ENCODE data around the gene ABCC8. TPM values are rescaled to one million over a fixed set of nuclear protein-coding genes. Genes with fewer than 3 reads are reported as not detected.

Gene ABCC8
- total RNA-seq, 1 experiment from 2014 or later, result not detected

DNA sequence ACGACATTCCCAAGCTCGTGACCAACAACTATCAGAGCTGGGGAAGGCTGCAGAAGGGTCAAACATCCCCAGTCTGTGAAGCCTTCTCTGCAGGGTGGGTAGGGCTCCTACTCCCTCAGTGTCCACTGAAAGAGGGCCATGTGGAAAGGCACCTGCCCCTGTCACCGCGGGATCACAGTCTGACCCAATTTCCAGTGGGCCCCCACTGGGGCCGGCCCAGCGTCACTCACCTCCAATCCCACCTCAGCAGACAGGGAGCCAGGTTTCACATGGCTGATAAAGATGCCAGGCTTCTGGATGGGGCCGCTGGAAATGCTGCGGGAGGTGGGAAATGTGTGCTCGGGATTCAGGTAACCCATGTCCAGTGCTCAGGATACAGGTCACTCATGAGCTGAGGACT is 47.6 kb upstream of the ABCC8 start:
- Histone ChIP-seq H3K4me1 (ENCODE audit: insufficient read depth, low read length, poor library complexity, severe bottlenecking) (no peaks in the 10 kb centered on the region), H3K27ac (ENCODE audit: low read depth, low read length, poor library complexity, severe bottlenecking) (no peak overlapping the region), H3K36me3 (ENCODE audit: insufficient read depth, low read length, poor library complexity, severe bottlenecking) (no peaks in the 10 kb centered on the region), H3K4me3 (ENCODE audit: low read depth, low read length, poor library complexity, severe bottlenecking) (no peak overlapping the region), H3K9me3 (ENCODE audit: low read depth, low read length, poor library complexity, severe bottlenecking) (no peaks in the 10 kb centered on the region), H3K27me3 (replicated peaks; ENCODE audit: insufficient read depth, low read depth, low read length, poor library complexity) (no peaks in the 10 kb centered on the region)
- no TSS peak for BruUV-seq (replicated peaks)
- TF ChIP-seq EZH2 (IDR thresholded peaks at IDR 0.05; ENCODE audit: borderline replicate concordance, low read depth, low read length, poor library complexity, severe bottlenecking), result no peak
- TF ChIP-seq, protein P1, sequence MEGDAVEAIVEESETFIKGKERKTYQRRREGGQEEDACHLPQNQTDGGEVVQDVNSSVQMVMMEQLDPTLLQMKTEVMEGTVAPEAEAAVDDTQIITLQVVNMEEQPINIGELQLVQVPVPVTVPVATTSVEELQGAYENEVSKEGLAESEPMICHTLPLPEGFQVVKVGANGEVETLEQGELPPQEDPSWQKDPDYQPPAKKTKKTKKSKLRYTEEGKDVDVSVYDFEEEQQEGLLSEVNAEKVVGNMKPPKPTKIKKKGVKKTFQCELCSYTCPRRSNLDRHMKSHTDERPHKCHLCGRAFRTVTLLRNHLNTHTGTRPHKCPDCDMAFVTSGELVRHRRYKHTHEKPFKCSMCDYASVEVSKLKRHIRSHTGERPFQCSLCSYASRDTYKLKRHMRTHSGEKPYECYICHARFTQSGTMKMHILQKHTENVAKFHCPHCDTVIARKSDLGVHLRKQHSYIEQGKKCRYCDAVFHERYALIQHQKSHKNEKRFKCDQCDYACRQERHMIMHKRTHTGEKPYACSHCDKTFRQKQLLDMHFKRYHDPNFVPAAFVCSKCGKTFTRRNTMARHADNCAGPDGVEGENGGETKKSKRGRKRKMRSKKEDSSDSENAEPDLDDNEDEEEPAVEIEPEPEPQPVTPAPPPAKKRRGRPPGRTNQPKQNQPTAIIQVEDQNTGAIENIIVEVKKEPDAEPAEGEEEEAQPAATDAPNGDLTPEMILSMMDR (conservative IDR thresholded peaks at IDR 0.05; ENCODE audit: low read depth, low read length), result no peak
- POLR2A ChIA-PET (ENCODE audit: low non-redundant PET), result no interaction called here
- no peak for DNase-seq (ENCODE audit: low spot score)
- intact Hi-C loops (cut with micrococcal nuclease; ENCODE audit: unreplicated experiment), result no loop called here
- CTCF ChIA-PET, result no interaction called here

DNA sequence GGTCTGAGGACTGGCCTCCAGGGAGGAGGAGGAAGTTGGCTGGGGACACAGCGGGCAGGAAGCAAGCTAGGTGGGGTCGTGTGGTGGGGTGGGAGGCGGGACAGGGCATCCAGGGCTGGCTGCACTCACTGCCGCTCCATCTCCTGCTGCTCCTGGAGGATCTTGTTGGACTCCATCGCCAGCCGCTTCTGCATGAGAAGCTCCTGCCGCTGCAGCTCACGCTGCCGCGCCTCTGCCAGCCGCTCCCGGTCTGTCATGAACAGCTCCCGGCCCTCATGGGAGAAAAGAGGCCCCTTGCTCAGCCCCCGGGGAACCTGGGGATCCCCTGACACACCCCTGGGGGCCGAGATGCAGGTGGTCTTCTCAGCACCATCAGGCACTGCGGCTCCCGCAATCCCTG is 46.0 kb upstream of the ABCC8 start:
- CTCF ChIA-PET, result no interaction called here
- intact Hi-C loops (cut with micrococcal nuclease; ENCODE audit: unreplicated experiment), result no loop called here
- TF ChIP-seq EZH2 (IDR thresholded peaks at IDR 0.05; ENCODE audit: borderline replicate concordance, low read depth, low read length, poor library complexity, severe bottlenecking), result no peak
- TF ChIP-seq, protein P1 (conservative IDR thresholded peaks at IDR 0.05; ENCODE audit: low read depth, low read length), result no peak
- no peaks in the 10 kb centered on the region for H3K4me1 ChIP-seq (ENCODE audit: insufficient read depth, low read length, poor library complexity, severe bottlenecking)
- no TSS peak for BruUV-seq (replicated peaks)
- H3K27me3 ChIP-seq (replicated peaks; ENCODE audit: insufficient read depth, low read depth, low read length, poor library complexity), result no peaks in the 10 kb centered on the region
- no peak overlapping the region for H3K27ac ChIP-seq (ENCODE audit: low read depth, low read length, poor library complexity, severe bottlenecking)
- H3K36me3 ChIP-seq (ENCODE audit: insufficient read depth, low read length, poor library complexity, severe bottlenecking), result no peaks in the 10 kb centered on the region
- no peaks in the 10 kb centered on the region for H3K9me3 ChIP-seq (ENCODE audit: low read depth, low read length, poor library complexity, severe bottlenecking)
- DNase-seq (ENCODE audit: low spot score), result no peak
- no peak overlapping the region for H3K4me3 ChIP-seq (ENCODE audit: low read depth, low read length, poor library complexity, severe bottlenecking)
- POLR2A ChIA-PET (ENCODE audit: low non-redundant PET), result no interaction called here

DNA sequence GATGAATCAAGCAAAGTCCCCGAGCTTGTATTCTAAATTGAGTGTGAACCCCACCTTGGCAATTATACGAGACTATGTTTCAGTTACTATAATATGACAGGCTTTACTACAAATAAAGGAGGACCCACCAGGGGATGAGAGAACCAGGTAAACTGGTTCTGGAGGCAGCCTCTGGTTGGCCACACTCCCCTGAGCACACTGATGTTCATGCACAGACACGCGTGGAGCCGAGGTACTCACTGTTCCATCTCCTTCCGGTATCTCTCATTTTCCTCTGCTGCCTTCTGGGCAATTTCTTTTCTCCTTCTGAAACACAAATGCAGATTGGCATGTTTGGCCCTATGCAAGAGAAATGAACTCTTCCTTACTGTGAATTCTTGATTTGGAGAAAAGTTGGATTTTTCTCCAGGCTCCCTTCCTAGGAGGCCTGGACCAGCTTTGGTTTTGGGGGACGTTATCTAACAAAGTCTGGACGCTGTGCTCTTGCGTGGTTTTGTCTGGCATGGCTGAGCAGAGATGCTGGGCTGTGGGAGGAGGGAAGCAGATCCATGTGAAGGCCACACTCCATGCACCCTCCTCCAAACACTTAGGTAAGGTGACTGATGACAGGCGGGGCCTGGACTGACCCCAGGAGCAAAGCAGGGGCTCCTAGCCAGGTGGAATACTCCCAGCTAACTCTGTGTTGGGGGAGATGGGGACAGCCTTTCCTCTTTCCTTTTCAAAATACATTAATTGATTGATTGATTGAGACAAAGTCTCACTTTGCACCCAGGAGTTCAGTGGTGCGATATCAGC is 44.7 kb upstream of the ABCC8 start:
- no peaks in the 10 kb centered on the region for H3K9me3 ChIP-seq (ENCODE audit: low read depth, low read length, poor library complexity, severe bottlenecking)
- DNase-seq (ENCODE audit: low spot score), result no peak
- TF ChIP-seq, protein P1 (conservative IDR thresholded peaks at IDR 0.05; ENCODE audit: low read depth, low read length), result no peak
- TF ChIP-seq EZH2 (IDR thresholded peaks at IDR 0.05; ENCODE audit: borderline replicate concordance, low read depth, low read length, poor library complexity, severe bottlenecking), result no peak
- BruUV-seq (replicated peaks), result no TSS peak
- no peak overlapping the region for H3K27ac ChIP-seq (ENCODE audit: low read depth, low read length, poor library complexity, severe bottlenecking)
- ChIA-PET POLR2A (ENCODE audit: low non-redundant PET) (no interaction called here), CTCF (no interaction called here)
- H3K4me3 ChIP-seq (ENCODE audit: low read depth, low read length, poor library complexity, severe bottlenecking), result no peak overlapping the region
- intact Hi-C loops (cut with micrococcal nuclease; ENCODE audit: unreplicated experiment), result no loop called here
- H3K4me1 ChIP-seq (ENCODE audit: insufficient read depth, low read length, poor library complexity, severe bottlenecking), result no peaks in the 10 kb centered on the region
- H3K36me3 ChIP-seq (ENCODE audit: insufficient read depth, low read length, poor library complexity, severe bottlenecking), result no peaks in the 10 kb centered on the region
- no peaks in the 10 kb centered on the region for H3K27me3 ChIP-seq (replicated peaks; ENCODE audit: insufficient read depth, low read depth, low read length, poor library complexity)
